Keratinocyte (primary cell): ENCODE data around the gene UGP2. TPM values are rescaled to one million over a fixed set of nuclear protein-coding genes. Genes with fewer than 3 reads are reported as not detected.

Experiments
- DNase-seq: peaks from one replicate; pipeline ENCODE4 v3.0.0-alpha.2; 2011; ENCODE audit warnings: low read depth, missing footprints, low spot score
- FAIRE-seq: peaks from 2 replicates; lab custom pipeline; 2011; peaks lifted over from hg19 to GRCh38; lab: Jason Lieb, UNC
- H2AFZ ChIP-seq: 2 replicates; pipeline ENCODE4 v1.6.0; 2012; ENCODE audit warnings: low read length, control low read depth, inconsistent platforms; ENCODE audit not compliant: control insufficient read depth
- H3K27ac ChIP-seq: 2 replicates; pipeline ENCODE4 v1.5.1; 2011; ENCODE audit warnings: low read length; ENCODE audit not compliant: control insufficient read depth, insufficient read depth
- H3K27me3 ChIP-seq: 3 replicates; pipeline ENCODE4 v1.6.0; 2011; ENCODE audit warnings: low read length; ENCODE audit not compliant: control insufficient read depth, insufficient read depth; ENCODE audit errors: extremely low read depth
- H3K36me3 ChIP-seq, 2 experiments: 2 replicates in 1 of 2; 3 replicates in 1 of 2; pipeline ENCODE4 v1.5.1; 2011; ENCODE audit warnings: low read length in 2 of 2, mild to moderate bottlenecking in 1 of 2; ENCODE audit not compliant: control insufficient read depth in 2 of 2, insufficient read depth in 2 of 2; ENCODE audit errors: extremely low read depth in 1 of 2
- H3K4me1 ChIP-seq: 3 replicates; pipeline ENCODE4 v1.5.1; 2011; ENCODE audit warnings: low read length; ENCODE audit not compliant: control insufficient read depth, insufficient read depth; ENCODE audit errors: extremely low read depth
- H3K4me2 ChIP-seq: 3 replicates; pipeline ENCODE4 v1.6.0; 2011; ENCODE audit warnings: low read depth, low read length; ENCODE audit not compliant: control insufficient read depth, insufficient read depth; ENCODE audit errors: extremely low read depth
- H3K4me3 ChIP-seq, 3 experiments: fragments of 200-600 bp in 1 of 3; sonication (generic) in 1 of 3; 2 replicates in 2 of 3; 3 replicates in 1 of 3; pipeline ENCODE4 v1.5.1; 2011 to 2016; ENCODE audit warnings: low read length in 3 of 3, mild to moderate bottlenecking in 3 of 3, control low read depth in 2 of 3, inconsistent platforms in 1 of 3, low read depth in 1 of 3, mixed read lengths in 1 of 3, mixed run types in 1 of 3, moderate library complexity in 1 of 3; ENCODE audit not compliant: control insufficient read depth in 2 of 3, insufficient read depth in 2 of 3; ENCODE audit errors: extremely low read depth in 1 of 3
- H3K79me2 ChIP-seq: 2 replicates; pipeline ENCODE4 v1.6.0; 2012; ENCODE audit warnings: low read length; ENCODE audit not compliant: control insufficient read depth, insufficient read depth
- H3K9ac ChIP-seq: 3 replicates; pipeline ENCODE4 v1.6.0; 2011; ENCODE audit warnings: low read length; ENCODE audit not compliant: control insufficient read depth, insufficient read depth; ENCODE audit errors: extremely low read depth
- H3K9me1 ChIP-seq: 3 replicates; pipeline ENCODE4 v1.6.0; 2011; ENCODE audit warnings: low read length; ENCODE audit not compliant: control insufficient read depth, insufficient read depth; ENCODE audit errors: extremely low read depth
- H3K9me3 ChIP-seq: 2 replicates; pipeline ENCODE4 v1.5.1; 2012; ENCODE audit warnings: low read depth, low read length; ENCODE audit not compliant: control insufficient read depth
- H4K20me1 ChIP-seq: 3 replicates; pipeline ENCODE4 v1.6.0; 2011; ENCODE audit warnings: low read length; ENCODE audit not compliant: control insufficient read depth, insufficient read depth; ENCODE audit errors: extremely low read depth
- EZH2 ChIP-seq: IDR thresholded peaks from one replicate; pipeline ENCODE4 v1.6.1; 2012; ENCODE audit warnings: inconsistent platforms, mild to moderate bottlenecking, low read length, moderate library complexity
- dilution Hi-C: fragments of 300-500 bp; cut with MboI; formaldehyde crosslinking; loops from one replicate; pipeline ENCODE4 v1.7.0; 2020; ENCODE audit warnings: low sequenced_read_pairs; ENCODE audit not compliant: extremely low pct_ligation_motif_present
- polyA plus RNA-seq, 5 experiments: library from polyadenylated mRNA; depleted of rRNA in 3 of 5; stranded (reverse) in 3 of 5; stranded (forward) in 1 of 5; unstranded in 1 of 5; fragments of >200 nt; gene quantifications; 1 replicate in 1 of 5; 2 replicates in 3 of 5; 3 replicates in 1 of 5; pipeline versions ENCODE4 v1.2.1 to v1.2.3, GENCODE V29; 2011 to 2012; ENCODE audit warnings: missing spikeins in 2 of 5, low read depth in 1 of 5, low replicate concordance in 1 of 5
- TF ChIP-seq, protein P1 (sequence below), 3 experiments: IDR thresholded peaks in 1 of 3; conservative IDR thresholded peaks in 1 of 3; optimal IDR thresholded peaks in 1 of 3; 2 replicates in 2 of 3; 3 replicates in 1 of 3; pipeline versions ENCODE3 to v1.5.1; 2011; ENCODE audit warnings: low read length in 3 of 3, mild to moderate bottlenecking in 3 of 3, moderate library complexity in 2 of 3, control low read depth in 1 of 3, inconsistent platforms in 1 of 3; ENCODE audit not compliant: insufficient read depth in 2 of 3; ENCODE audit errors: extremely low read depth in 1 of 3

Gene UGP2
- polyA plus RNA-seq, 1 donor (not counting 4 experiments of a cell fraction or from before 2014, with no cell fraction given) = 260 TPM

DNA sequence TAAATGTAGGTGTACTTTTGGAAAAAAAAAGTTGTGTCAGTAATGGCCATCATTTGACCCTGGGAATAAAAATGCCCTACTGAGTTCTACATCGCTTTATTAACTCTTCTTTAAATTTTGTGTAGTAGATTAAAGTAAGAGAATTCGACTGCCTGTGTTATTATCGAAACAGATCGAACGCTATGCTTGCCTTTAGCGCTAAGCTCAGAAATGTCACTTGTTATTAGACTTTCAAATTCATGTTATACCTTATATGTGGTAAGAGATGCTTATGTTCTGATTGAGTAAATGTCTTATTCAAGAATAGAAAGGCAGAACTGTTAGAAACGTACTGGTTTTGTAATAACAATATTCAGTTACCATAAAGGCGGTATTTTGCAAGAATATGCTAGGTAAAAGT is 1.4 kb downstream of the UGP2 start:
- H3K9ac ChIP-seq = peak overlapping the region; percentile 97
- peak overlapping the region; percentile 93 for H3K27ac ChIP-seq
- peaks cover 32% of the 10 kb centered on the region for H3K4me1 ChIP-seq
- H3K4me3 ChIP-seq = peak overlapping the region; percentile 89 to 92 (median 91)
- H3K36me3 ChIP-seq = no peaks in the 10 kb centered on the region
- no peak overlapping the region for H2AFZ ChIP-seq
- peak overlapping the region; percentile 84 for H3K4me2 ChIP-seq
- peaks cover 61% of the 10 kb centered on the region for H3K79me2 ChIP-seq
- DNase-seq (no peak), FAIRE-seq (no peak)
- H3K9me3 ChIP-seq = no peaks in the 10 kb centered on the region
- H3K27me3 ChIP-seq = no peaks in the 10 kb centered on the region
- TF ChIP-seq, protein P1, sequence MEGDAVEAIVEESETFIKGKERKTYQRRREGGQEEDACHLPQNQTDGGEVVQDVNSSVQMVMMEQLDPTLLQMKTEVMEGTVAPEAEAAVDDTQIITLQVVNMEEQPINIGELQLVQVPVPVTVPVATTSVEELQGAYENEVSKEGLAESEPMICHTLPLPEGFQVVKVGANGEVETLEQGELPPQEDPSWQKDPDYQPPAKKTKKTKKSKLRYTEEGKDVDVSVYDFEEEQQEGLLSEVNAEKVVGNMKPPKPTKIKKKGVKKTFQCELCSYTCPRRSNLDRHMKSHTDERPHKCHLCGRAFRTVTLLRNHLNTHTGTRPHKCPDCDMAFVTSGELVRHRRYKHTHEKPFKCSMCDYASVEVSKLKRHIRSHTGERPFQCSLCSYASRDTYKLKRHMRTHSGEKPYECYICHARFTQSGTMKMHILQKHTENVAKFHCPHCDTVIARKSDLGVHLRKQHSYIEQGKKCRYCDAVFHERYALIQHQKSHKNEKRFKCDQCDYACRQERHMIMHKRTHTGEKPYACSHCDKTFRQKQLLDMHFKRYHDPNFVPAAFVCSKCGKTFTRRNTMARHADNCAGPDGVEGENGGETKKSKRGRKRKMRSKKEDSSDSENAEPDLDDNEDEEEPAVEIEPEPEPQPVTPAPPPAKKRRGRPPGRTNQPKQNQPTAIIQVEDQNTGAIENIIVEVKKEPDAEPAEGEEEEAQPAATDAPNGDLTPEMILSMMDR (optimal IDR thresholded peaks at IDR 0.05 in 1 of 3, IDR thresholded peaks at IDR 0.05 in 1 of 3, conservative IDR thresholded peaks at IDR 0.05 in 1 of 3; ENCODE audit: extremely low read depth in 1 of 3, insufficient read depth in 2 of 3, low read length in 3 of 3) = no peak
- no peak for TF ChIP-seq EZH2
- dilution Hi-C loops = no loop called here
- no peaks in the 10 kb centered on the region for H3K9me1 ChIP-seq
- H4K20me1 ChIP-seq = no peaks in the 10 kb centered on the region

GRCh38 chr2:63843791-63844190 is 2.1 kb downstream of the UGP2 start:
- Histone ChIP-seq H3K4me1 (peaks cover 34% of the 10 kb centered on the region), H4K20me1 (no peaks in the 10 kb centered on the region), H2AFZ (no peak overlapping the region), H3K9me3 (no peaks in the 10 kb centered on the region), H3K9ac (peak overlapping the region; percentile 97), H3K4me2 (peak overlapping the region; percentile 84), H3K36me3 (no peaks in the 10 kb centered on the region), H3K27ac (peak overlapping the region; percentile 6), H3K4me3 (peak overlapping the region; percentile 89 to 92 (median 91)), H3K27me3 (no peaks in the 10 kb centered on the region), H3K9me1 (no peaks in the 10 kb centered on the region), H3K79me2 (peaks cover 67% of the 10 kb centered on the region)
- DNase-seq (no peak), FAIRE-seq (no peak)
- dilution Hi-C loops = no loop called here
- TF ChIP-seq EZH2 = no peak
- TF ChIP-seq, protein P1 (optimal IDR thresholded peaks at IDR 0.05 in 1 of 3, IDR thresholded peaks at IDR 0.05 in 1 of 3, conservative IDR thresholded peaks at IDR 0.05 in 1 of 3; ENCODE audit: extremely low read depth in 1 of 3, insufficient read depth in 2 of 3, low read length in 3 of 3) = no peak
